OCI-LY3 (cell line): Measurements from ENCODE around the gene FAM110A.

ENCODE experiments used
- H2AFZ ChIP-seq: fragments of 200-600, 300-600 bp; shearing (Covaris generic); 2 replicates; pipeline ENCODE4 v1.6.0; 2014; ENCODE audit warnings: antibody characterized with exemption, low read depth, low read length
- H3K27ac ChIP-seq: fragments of 200-600, 300-600 bp; sonication (generic); 2 replicates; pipeline ENCODE4 v1.5.1; 2014; ENCODE audit warnings: mild to moderate bottlenecking, low read length, moderate library complexity, mixed read lengths
- H3K27me3 ChIP-seq: fragments of 200-600, 300-600 bp; sonication (generic); 2 replicates; pipeline ENCODE4 v1.6.1; 2014; ENCODE audit warnings: low read depth, low read length, mixed read lengths
- H3K36me3 ChIP-seq: fragments of 200-600, 300-600 bp; sonication (generic); replicated peaks from 2 replicates; pipeline ENCODE3; 2014; ENCODE audit warnings: low read depth, low read length, mixed read lengths
- H3K4me1 ChIP-seq: fragments of 300-600, 200-600 bp; sonication (generic); 2 replicates; pipeline ENCODE4 v1.6.1; 2014; ENCODE audit warnings: low read length, mixed read lengths
- H3K4me2 ChIP-seq: fragments of 200-600, 300-600 bp; sonication (generic); 2 replicates; pipeline ENCODE4 v1.6.1; 2014; ENCODE audit warnings: low read length, mixed read lengths
- H3K4me3 ChIP-seq: fragments of 300-600, 200-600 bp; sonication (generic); 2 replicates; pipeline ENCODE4 v1.5.1; 2014; ENCODE audit warnings: antibody characterized with exemption, mild to moderate bottlenecking, low read length, moderate library complexity
- H3K79me2 ChIP-seq: fragments of 300-600, 200-600 bp; shearing (Covaris generic); 2 replicates; pipeline ENCODE4 v1.6.1; 2014; ENCODE audit warnings: mild to moderate bottlenecking, low read length, mixed read lengths
- H3K9ac ChIP-seq: fragments of 300-600, 200-600 bp; shearing (Covaris generic); 2 replicates; pipeline ENCODE4 v1.6.0; 2014; ENCODE audit warnings: mild to moderate bottlenecking, low read length, moderate library complexity
- H3K9me3 ChIP-seq: fragments of 200-600, 300-600 bp; shearing (Covaris generic); 2 replicates; pipeline ENCODE4 v1.6.1; 2014; ENCODE audit warnings: low read length, mixed read lengths; ENCODE audit not compliant: insufficient read depth
- H4K20me1 ChIP-seq: fragments of 200-600, 300-600 bp; sonication (generic); 2 replicates; pipeline ENCODE4 v1.6.1; 2016; ENCODE audit warnings: low read length, mixed read lengths; ENCODE audit not compliant: insufficient read depth
- EZH2phosphoT487 ChIP-seq: fragments of 200-600 bp; shearing (Covaris generic); IDR thresholded peaks from 2 replicates; pipeline ENCODE4 v1.6.1; 2018; ENCODE audit warnings: antibody characterized with exemption, mixed run types, low read depth
- TF ChIP-seq, protein P1 (sequence below): fragments of 200-600, 300-600 bp; sonication (generic); IDR thresholded peaks from 2 replicates; pipeline ENCODE4 v1.5.1; 2014; ENCODE audit warnings: antibody characterized with exemption, low read length, low read depth

The FAM110A gene

DNA sequence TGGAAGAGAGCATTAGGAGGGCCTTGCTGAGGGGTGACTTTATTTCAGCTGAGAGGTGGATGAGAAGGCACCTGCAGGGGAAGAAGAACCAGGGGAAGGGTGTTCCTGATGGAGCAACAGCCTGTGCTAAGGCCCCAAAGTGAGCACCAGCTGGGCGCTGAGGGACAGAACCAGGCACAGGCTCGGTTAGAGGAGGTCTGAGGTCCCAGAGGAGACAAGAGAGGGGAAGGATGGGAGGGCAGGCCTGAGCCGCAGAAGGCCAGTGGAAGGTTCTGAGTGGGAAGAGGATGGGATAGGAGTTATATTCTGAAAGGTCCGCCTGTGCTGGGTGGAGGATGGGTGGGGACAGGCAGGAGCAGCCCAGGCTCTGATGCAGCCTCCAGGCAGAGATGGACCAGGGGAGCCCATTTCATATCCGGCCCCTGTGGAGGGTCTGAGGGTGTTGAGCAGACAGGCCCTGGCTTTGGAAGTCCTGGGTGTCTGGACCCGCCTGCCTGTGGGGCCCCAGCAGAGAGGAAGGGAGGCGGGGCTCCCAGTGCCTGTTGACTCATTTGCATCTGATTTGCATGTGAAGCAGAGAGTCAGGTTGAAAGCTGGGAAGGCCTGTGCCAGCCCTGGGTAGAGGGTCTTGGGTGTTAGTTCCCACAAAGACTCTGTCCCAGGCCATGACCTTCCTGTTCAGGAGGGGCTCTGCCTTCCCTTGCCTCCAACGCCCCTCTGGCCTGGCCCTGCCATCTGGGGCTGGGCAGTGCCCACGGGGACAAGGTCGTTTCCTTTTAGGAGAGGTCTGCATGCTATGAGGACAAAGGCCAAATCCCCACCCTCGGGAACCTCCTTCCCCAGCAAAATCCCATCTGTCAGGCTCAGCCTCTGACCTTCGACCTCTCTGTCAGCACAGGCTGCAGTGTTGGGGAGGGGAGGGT is 10.6 kb upstream of the FAM110A start:
- no peaks in the 10 kb centered on the region for H3K27me3 ChIP-seq
- no peak overlapping the region for H3K4me3 ChIP-seq
- no peaks in the 10 kb centered on the region for H3K9me3 ChIP-seq
- no peak overlapping the region for H2AFZ ChIP-seq
- no peak overlapping the region for H3K27ac ChIP-seq
- H3K36me3 ChIP-seq, result no peaks in the 10 kb centered on the region
- H3K9ac ChIP-seq, result no peak overlapping the region
- H3K4me2 ChIP-seq, result no peak overlapping the region
- H4K20me1 ChIP-seq, result no peaks in the 10 kb centered on the region
- H3K79me2 ChIP-seq, result no peaks in the 10 kb centered on the region
- no peak for TF ChIP-seq EZH2phosphoT487
- TF ChIP-seq, protein P1, sequence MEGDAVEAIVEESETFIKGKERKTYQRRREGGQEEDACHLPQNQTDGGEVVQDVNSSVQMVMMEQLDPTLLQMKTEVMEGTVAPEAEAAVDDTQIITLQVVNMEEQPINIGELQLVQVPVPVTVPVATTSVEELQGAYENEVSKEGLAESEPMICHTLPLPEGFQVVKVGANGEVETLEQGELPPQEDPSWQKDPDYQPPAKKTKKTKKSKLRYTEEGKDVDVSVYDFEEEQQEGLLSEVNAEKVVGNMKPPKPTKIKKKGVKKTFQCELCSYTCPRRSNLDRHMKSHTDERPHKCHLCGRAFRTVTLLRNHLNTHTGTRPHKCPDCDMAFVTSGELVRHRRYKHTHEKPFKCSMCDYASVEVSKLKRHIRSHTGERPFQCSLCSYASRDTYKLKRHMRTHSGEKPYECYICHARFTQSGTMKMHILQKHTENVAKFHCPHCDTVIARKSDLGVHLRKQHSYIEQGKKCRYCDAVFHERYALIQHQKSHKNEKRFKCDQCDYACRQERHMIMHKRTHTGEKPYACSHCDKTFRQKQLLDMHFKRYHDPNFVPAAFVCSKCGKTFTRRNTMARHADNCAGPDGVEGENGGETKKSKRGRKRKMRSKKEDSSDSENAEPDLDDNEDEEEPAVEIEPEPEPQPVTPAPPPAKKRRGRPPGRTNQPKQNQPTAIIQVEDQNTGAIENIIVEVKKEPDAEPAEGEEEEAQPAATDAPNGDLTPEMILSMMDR, result no peak
- H3K4me1 ChIP-seq, result peaks cover 5% of the 10 kb centered on the region

DNA sequence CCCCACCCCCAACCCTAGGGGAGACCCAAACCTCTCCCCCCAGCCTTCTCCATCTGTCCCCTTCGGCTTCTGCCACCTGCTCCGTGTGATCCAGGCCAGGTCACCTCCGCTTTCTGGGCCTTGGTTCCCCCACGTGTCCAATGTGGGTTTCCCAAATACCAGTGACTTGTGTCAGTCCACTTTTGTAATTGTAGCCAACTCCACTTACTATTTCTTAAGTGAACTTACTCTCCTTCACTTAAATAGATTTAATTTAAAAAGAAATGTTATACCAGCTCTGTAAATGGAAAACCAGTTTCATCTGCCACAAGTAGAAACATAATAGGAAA is 10.0 kb upstream of the FAM110A start:
- no peak overlapping the region for H3K4me3 ChIP-seq
- H3K9me3 ChIP-seq, result no peaks in the 10 kb centered on the region
- H3K79me2 ChIP-seq, result no peaks in the 10 kb centered on the region
- no peak overlapping the region for H3K4me2 ChIP-seq
- H3K9ac ChIP-seq, result no peak overlapping the region
- H4K20me1 ChIP-seq, result no peaks in the 10 kb centered on the region
- TF ChIP-seq, protein P1, result no peak
- TF ChIP-seq EZH2phosphoT487, result no peak
- H3K36me3 ChIP-seq, result no peaks in the 10 kb centered on the region
- H2AFZ ChIP-seq, result no peak overlapping the region
- no peaks in the 10 kb centered on the region for H3K27me3 ChIP-seq
- no peak overlapping the region for H3K27ac ChIP-seq
- peaks cover 5% of the 10 kb centered on the region for H3K4me1 ChIP-seq

DNA sequence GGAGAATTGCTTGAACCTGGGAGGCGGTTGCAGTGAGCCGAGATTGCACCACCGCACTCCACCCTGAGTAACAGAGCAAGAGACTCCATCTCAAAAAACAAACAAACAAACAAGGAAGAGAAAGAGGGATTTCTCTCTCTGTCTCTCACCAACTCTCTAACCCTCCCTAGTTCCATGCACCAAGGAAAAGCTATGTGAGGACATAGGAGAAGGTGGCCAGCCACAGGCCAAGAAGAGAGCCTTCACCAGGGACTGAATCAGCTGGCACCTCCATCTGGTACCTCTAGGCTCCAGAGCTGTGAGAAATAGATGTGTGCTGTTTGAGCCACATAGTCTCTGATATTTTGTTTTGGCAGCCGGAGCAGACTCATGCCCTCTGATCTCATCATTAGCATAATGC is 9.0 kb upstream of the FAM110A start:
- Histone ChIP-seq H2AFZ (no peak overlapping the region), H3K27ac (no peak overlapping the region), H4K20me1 (no peaks in the 10 kb centered on the region), H3K36me3 (no peaks in the 10 kb centered on the region), H3K4me1 (peaks cover 5% of the 10 kb centered on the region), H3K27me3 (no peaks in the 10 kb centered on the region), H3K79me2 (no peaks in the 10 kb centered on the region), H3K9me3 (no peaks in the 10 kb centered on the region), H3K4me3 (no peak overlapping the region), H3K9ac (no peak overlapping the region), H3K4me2 (no peak overlapping the region)
- TF ChIP-seq EZH2phosphoT487, result no peak
- TF ChIP-seq, protein P1, result no peak

DNA sequence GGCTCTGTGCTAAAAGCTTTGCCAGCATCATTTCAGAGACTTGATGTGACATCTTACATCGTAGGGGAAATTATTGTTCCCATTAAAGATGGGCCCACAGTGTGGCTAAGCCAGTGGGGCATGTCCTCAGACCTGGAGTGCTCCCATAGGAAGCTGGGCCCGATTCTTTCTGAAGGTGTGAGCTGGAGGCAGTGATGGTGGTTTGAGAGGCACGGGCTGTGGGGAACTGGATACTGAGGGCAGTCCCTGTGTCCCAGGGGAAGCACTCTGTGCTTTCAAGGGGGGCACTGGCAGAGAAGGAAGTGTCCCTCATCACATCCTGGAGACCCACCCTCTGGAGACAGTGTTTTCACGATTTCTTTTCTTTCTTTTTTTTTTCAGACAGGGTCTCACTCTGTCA is 8.6 kb upstream of the FAM110A start:
- no peaks in the 10 kb centered on the region for H3K9me3 ChIP-seq
- H3K36me3 ChIP-seq, result no peaks in the 10 kb centered on the region
- H3K4me3 ChIP-seq, result no peak overlapping the region
- H3K27ac ChIP-seq, result no peak overlapping the region
- TF ChIP-seq EZH2phosphoT487, result no peak
- TF ChIP-seq, protein P1, result no peak
- H3K4me2 ChIP-seq, result no peak overlapping the region
- no peak overlapping the region for H2AFZ ChIP-seq
- H3K4me1 ChIP-seq, result peaks cover 5% of the 10 kb centered on the region
- H3K79me2 ChIP-seq, result no peaks in the 10 kb centered on the region
- H3K27me3 ChIP-seq, result no peaks in the 10 kb centered on the region
- H3K9ac ChIP-seq, result no peak overlapping the region
- no peaks in the 10 kb centered on the region for H4K20me1 ChIP-seq
